ENCODE results near the gene KCNIP4. TPM values are rescaled to one million over a fixed set of nuclear protein-coding genes. Genes with fewer than 3 reads are reported as not detected.

Gene KCNIP4
- total and polyA plus RNA-seq, 2 donors (not counting 3 experiments of a cell fraction or from before 2014, with no cell fraction given) = not detected

GRCh38 chr4:21415728-21416127 is 532.8 kb downstream of the KCNIP4 start:
- Histone ChIP-seq H3K9me1 (replicated peaks; ENCODE audit: control insufficient read depth, extremely low read depth, insufficient read depth, low read length) (no peaks in the 10 kb centered on the region), H3K27me3 (ENCODE audit: control insufficient read depth in 2 of 2, insufficient read depth in 2 of 2, low read length in 2 of 2) (no peaks in the 10 kb centered on the region), H2AFZ (ENCODE audit: low read depth, low read length) (no peak overlapping the region), H3K4me1 (ENCODE audit: control insufficient read depth, extremely low read depth, insufficient read depth, low read length) (no peaks in the 10 kb centered on the region), H4K20me1 (replicated peaks; ENCODE audit: control insufficient read depth, extremely low read depth, insufficient read depth, low read length) (no peaks in the 10 kb centered on the region), H3K36me3 (ENCODE audit: control insufficient read depth in 2 of 2, extremely low read depth in 1 of 2, insufficient read depth in 2 of 2, low read length in 2 of 2) (no peaks in the 10 kb centered on the region), H3K4me2 (ENCODE audit: insufficient read depth, low read length) (no peak overlapping the region), H3K27ac (ENCODE audit: insufficient read depth, low read depth, low read length) (no peak overlapping the region), H3K9ac (replicated peaks; ENCODE audit: extremely low read depth, insufficient read depth, low read length) (no peak overlapping the region), H3K9me3 (replicated peaks; ENCODE audit: control insufficient read depth, insufficient read depth, low read length) (no peaks in the 10 kb centered on the region), H3K4me3 (replicated peaks in 1 of 3; ENCODE audit: insufficient read depth in 1 of 3, low read depth in 1 of 3, low read length in 3 of 3) (no peak overlapping the region), H3K79me2 (ENCODE audit: control insufficient read depth, insufficient read depth, low read length) (no peaks in the 10 kb centered on the region)
- TF ChIP-seq CTCF (IDR thresholded peaks at IDR 0.05; ENCODE audit: extremely low read depth in 1 of 2, insufficient read depth in 1 of 2, low read depth in 1 of 2, low read length in 2 of 2) (no peak), JUN (IDR thresholded peaks at IDR 0.05; ENCODE audit: borderline replicate concordance, insufficient read depth, insufficient read length, low read depth) (no peak), FOS (IDR thresholded peaks at IDR 0.05; ENCODE audit: borderline replicate concordance, insufficient read depth, low read length) (no peak), EZH2 (IDR thresholded peaks at IDR 0.05; ENCODE audit: borderline replicate concordance, low read depth, low read length, severe bottlenecking) (no peak), POLR2A (IDR thresholded peaks at IDR 0.05; ENCODE audit: low read depth, low read length) (no peak), MYC (IDR thresholded peaks at IDR 0.05; ENCODE audit: low read depth, low read length) (no peak), MAX (IDR thresholded peaks at IDR 0.05; ENCODE audit: insufficient read depth, insufficient read length) (no peak), POLR2AphosphoS5 (IDR thresholded peaks at IDR 0.05; ENCODE audit: insufficient read depth, low read depth, low read length) (no peak)
- intact Hi-C loops (cut with micrococcal nuclease) (no loop called here), dilution Hi-C loops (cut with MboI; ENCODE audit: extremely low pct_ligation_motif_present, low sequenced_read_pairs) (no loop called here)
- ChIA-PET POLR2A (no interaction called here), CTCF (no interaction called here)
- FAIRE-seq (no peak), DNase-seq (ENCODE audit: low read depth, low spot score) (no peak)
- no TSS peak for BruUV-seq (replicated peaks)

Measured in endothelial cell of umbilical vein (primary cell).